GM23248 (cell line): ENCODE data around the gene TP53TG5.

Source experiments
- EZH2 ChIP-seq: fragments of 200-600 bp; sonication (generic); IDR thresholded peaks from 2 replicates; pipeline ENCODE4 v1.6.1; 2018; ENCODE audit warnings: antibody characterized with exemption, mild to moderate bottlenecking; ENCODE audit not compliant: insufficient read depth, poor library complexity, severe bottlenecking
- EZH2phosphoT487 ChIP-seq: fragments of 200-600 bp; sonication (generic); IDR thresholded peaks from 2 replicates; pipeline ENCODE4 v1.6.1; 2018; ENCODE audit warnings: antibody characterized with exemption, moderate library complexity, mild to moderate bottlenecking, low read depth; ENCODE audit not compliant: insufficient read depth

- no peak for TF ChIP-seq EZH2
- no peak for TF ChIP-seq EZH2phosphoT487
These were observed 14.3 kb downstream of the TP53TG5 start for GRCh38 chr20:45363611-45364492.
